Measurements from ENCODE around the gene UBXN7. TPM values are rescaled to one million over a fixed set of nuclear protein-coding genes. Genes with fewer than 3 reads are reported as not detected.

UBXN7 gene
- total RNA-seq, 1 donor from 2014 or later: 54.0 TPM

DNA sequence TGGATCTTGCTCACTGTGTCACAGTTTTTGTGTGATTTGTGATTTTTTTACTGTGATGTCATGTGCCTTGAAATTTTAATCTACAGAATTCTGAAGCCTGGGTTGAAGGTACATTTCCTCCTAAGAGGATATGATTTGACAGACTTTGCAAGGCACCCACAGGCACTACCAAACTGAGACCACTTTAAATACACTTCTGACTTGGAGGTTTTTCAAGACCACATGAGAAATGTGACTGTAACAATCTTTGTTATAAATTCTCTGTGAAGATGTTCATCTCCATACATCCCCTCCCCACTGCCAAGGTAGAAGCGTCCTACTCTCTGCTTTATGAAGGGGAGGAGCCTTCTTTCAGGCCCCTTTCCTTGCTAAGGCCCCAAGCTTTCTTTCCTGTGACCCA is 22.8 kb downstream of the UBXN7 start:
- H3K27ac ChIP-seq: no peak overlapping the region
- intact Hi-C loops (cut with DNase I): no loop called here
- peaks cover 10% of the 10 kb centered on the region for H3K36me3 ChIP-seq
- DNase-seq (no peak), ATAC-seq (no peak)
- no peaks in the 10 kb centered on the region for H3K4me1 ChIP-seq
- no peak overlapping the region for H3K4me3 ChIP-seq
- TF ChIP-seq, protein P1, sequence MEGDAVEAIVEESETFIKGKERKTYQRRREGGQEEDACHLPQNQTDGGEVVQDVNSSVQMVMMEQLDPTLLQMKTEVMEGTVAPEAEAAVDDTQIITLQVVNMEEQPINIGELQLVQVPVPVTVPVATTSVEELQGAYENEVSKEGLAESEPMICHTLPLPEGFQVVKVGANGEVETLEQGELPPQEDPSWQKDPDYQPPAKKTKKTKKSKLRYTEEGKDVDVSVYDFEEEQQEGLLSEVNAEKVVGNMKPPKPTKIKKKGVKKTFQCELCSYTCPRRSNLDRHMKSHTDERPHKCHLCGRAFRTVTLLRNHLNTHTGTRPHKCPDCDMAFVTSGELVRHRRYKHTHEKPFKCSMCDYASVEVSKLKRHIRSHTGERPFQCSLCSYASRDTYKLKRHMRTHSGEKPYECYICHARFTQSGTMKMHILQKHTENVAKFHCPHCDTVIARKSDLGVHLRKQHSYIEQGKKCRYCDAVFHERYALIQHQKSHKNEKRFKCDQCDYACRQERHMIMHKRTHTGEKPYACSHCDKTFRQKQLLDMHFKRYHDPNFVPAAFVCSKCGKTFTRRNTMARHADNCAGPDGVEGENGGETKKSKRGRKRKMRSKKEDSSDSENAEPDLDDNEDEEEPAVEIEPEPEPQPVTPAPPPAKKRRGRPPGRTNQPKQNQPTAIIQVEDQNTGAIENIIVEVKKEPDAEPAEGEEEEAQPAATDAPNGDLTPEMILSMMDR (IDR thresholded peaks at IDR 0.05): no peak
- no peaks in the 10 kb centered on the region for H3K9me3 ChIP-seq
- no peaks in the 10 kb centered on the region for H3K27me3 ChIP-seq

DNA sequence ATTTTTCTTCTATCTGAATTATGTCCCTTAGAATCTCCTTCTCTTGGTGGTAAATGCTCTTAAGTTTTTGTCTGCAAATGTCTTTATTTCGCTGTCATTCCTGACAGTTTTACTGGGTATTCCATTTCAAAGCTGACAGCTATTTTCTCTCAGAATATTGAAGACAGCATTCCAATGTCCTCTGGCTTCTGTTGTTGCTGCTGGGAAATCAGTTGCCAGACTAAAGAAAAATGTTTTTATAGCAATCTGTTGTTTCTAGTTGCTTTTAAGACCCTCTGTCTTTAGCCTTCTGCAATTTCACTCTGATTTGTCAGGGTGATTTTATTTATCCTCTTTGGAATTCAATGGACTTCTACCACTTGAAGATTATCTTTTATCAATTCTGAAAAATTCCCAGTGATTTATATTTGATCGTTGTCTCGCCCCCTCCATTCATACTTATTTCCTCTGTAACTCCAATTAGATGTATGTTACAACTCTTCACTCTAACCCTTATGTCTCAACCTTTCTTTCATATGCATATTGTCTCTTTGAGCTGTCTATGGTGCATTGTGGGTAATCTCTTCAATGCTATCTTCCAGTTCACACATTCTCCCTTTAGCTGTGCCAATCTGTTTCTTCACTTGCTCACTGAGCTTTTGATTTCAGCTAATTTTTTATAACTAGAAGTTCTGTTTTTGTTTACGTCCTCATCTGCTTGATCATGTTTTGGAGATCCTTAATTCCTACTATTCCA is 23.5 kb downstream of the UBXN7 start:
- intact Hi-C loops (cut with DNase I): no loop called here
- TF ChIP-seq, protein P1 (IDR thresholded peaks at IDR 0.05): no peak

DNA sequence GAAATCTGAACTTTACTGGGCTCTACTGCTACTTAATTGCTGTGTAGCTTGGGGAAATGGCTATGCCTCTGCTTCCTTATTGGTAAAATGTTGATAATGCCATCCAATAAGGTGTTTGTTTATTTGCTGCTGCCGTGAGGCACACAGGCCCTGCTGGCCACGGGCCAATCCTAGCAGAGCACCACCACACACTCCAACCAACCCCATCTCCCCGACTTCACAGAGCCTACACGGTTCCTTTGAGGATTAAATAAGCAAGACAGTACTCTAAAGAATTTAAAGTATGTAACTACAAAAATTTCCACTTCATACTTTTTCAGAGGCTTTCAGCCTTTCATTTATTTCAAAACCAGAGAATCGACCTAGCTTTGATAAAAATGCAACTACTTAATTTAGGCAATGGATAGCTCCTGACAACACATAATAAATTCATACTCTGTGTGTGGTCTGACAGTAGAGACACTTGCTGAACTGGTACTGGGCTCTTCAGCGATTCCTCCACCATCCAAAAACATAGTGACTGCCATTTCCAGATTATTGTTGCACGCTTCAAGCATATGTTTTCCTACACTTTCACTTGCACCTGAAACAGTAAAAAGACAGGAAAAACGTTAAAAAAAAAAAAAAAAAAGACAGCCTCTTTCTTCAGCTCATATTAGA is 25.3 kb downstream of the UBXN7 start:
- intact Hi-C loops (cut with DNase I): no loop called here

More for the DNA sequence above, 23.5 kb downstream of the UBXN7 start:
- Histone ChIP-seq H3K9me3 (no peaks in the 10 kb centered on the region), H3K27ac (no peak overlapping the region), H3K27me3 (no peaks in the 10 kb centered on the region), H3K36me3 (peaks cover 10% of the 10 kb centered on the region), H3K4me1 (no peaks in the 10 kb centered on the region), H3K4me3 (no peak overlapping the region)
- ATAC-seq (no peak), DNase-seq (no peak)

DNA sequence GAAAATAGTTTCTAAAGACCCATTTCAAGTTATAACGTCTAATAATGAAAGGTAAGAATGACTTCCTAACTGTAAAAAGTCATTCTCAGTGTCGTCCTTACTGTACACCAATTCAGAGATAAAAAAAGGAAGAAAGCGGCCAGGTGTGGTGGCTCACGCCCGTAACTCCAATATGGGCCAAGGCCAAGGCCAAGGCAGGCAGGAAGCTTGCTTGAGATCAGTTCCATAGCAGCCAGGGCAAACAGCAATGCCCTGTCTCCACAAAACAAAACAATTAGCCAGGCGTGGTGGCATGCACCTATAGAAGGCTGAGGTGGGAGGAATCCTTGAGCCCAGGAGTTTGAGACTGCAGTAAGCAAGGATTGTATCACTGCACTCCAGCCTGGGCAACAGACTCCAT is 31.9 kb downstream of the UBXN7 start:
- TF ChIP-seq, protein P1 (IDR thresholded peaks at IDR 0.05): no peak
- intact Hi-C loops (cut with DNase I): no loop called here
- no peak overlapping the region for H3K4me3 ChIP-seq
- DNase-seq (no peak), ATAC-seq (no peak)
- H3K27ac ChIP-seq: no peak overlapping the region
- no peaks in the 10 kb centered on the region for H3K27me3 ChIP-seq
- no peaks in the 10 kb centered on the region for H3K9me3 ChIP-seq
- H3K36me3 ChIP-seq: peaks cover 40% of the 10 kb centered on the region
- H3K4me1 ChIP-seq: no peaks in the 10 kb centered on the region

More for the DNA sequence above, 25.3 kb downstream of the UBXN7 start:
- no peak overlapping the region for H3K4me3 ChIP-seq
- H3K27me3 ChIP-seq: no peaks in the 10 kb centered on the region
- TF ChIP-seq, protein P1 (IDR thresholded peaks at IDR 0.05): no peak
- ATAC-seq (no peak), DNase-seq (no peak)
- H3K4me1 ChIP-seq: no peaks in the 10 kb centered on the region
- no peaks in the 10 kb centered on the region for H3K9me3 ChIP-seq
- H3K36me3 ChIP-seq: peaks cover 18% of the 10 kb centered on the region
- H3K27ac ChIP-seq: no peak overlapping the region

DNA sequence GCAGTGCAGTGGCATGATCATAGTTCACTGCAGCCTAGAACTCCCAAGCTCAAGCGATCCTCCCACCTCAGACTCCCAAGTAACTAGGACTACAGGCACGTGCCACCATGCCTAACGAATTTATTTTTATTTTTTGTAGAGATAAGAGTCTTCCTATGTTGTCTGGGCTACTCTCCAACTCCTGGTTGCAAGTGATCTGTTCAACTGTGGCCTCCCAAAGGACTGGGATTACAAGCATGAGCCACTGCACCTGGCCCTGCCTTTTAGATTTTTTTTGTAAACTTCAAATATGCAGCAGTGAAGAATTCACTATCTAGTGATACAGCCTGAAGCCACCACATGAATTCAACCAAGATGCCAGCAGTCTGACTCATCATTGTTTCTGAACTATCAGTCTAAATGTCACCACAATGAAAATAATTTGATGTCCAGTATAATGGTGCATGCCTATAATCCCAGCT is 32.7 kb downstream of the UBXN7 start:
- ATAC-seq (no peak), DNase-seq (no peak)
- Histone ChIP-seq H3K27me3 (no peaks in the 10 kb centered on the region), H3K9me3 (no peaks in the 10 kb centered on the region), H3K36me3 (peaks cover 40% of the 10 kb centered on the region), H3K4me1 (no peaks in the 10 kb centered on the region), H3K27ac (no peak overlapping the region), H3K4me3 (no peak overlapping the region)
- TF ChIP-seq, protein P1 (IDR thresholded peaks at IDR 0.05): no peak
- intact Hi-C loops (cut with DNase I): no loop called here
